Ramos (cell line): ENCODE data around the gene SAMD15.
"Not testable (repeated sequence)": the region's sequence is repeated elsewhere in the genome, so short reads cannot be mapped to it uniquely, and the experiment has no call there.

ENCODE experiments used
- in situ Hi-C: fragments of 300-500 bp; cut with MboI; formaldehyde crosslinking; loops from one replicate; pipeline ENCODE4 v1.14.3; 2022; ENCODE audit warnings: low sequenced_read_pairs; ENCODE audit not compliant: unreplicated experiment

The SAMD15 gene

DNA sequence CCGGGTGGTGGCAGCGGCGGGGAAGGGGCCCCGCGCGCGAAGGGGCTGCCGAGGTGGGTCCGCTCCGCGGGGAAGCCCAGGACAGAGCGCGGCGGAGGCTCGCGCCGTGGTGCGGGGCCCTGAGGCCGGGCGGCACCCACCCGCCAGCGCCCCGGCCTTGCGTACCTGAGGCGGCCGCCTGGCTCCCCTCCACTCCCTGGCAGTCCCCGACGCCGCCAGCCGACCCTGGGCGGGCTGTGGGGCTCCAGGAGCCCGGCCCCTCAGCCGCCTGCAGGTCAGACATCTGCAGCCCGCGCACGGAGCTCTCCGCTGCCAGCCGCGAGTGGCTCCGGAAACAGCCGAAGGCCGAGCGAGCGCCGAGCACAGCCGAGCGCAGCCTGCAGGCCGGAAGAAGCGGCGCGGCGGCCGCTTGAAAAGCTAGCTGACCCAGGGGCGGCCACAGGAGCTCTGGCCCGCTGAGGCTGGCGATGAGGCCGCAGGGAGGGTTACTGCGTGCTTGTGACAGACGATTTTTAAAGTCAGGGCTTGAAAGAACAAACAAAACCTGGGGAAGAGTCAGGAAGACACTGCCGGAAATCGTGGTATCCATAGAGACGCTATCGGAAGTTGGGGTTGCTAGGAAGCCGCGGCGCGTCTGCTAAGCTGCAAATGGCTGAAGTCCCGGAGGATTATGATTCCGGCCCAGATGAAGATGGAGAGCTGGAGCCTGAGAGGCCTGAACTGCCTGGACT lies at the start of gene SAMD15, which contains the start of gene TMED8:
SAMD15 (plus strand) TSS at position 609 of the 731 bp plus-strand sequence; CDS start at position 649, 40 bp downstream.
TMED8 (minus strand) TSS at position 324 of the 731 bp plus-strand sequence; CDS start at position 283, 41 bp downstream.
- in situ Hi-C loops, result no loop called here

DNA sequence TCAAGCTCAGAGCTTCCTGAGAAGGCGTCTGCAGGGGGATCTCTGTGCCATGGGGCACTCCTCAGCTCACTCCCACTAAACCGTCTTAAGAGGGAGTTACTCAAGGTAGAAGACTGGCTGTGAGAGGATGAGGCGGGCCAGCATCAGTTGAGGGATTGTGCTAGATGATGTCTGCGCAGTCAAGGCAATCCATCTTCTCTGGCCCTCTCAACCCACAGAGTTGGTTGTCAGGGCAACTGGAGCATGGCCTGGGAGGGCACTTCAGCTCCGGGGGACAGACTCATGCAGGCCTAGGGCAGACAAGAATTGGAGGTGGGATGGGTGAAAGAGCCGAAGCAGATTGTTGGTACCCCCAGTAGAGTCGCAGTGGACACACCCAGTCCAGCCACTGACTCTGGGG lies 47.3 kb upstream of the SAMD15 start:
- in situ Hi-C loops, result no loop called here

DNA sequence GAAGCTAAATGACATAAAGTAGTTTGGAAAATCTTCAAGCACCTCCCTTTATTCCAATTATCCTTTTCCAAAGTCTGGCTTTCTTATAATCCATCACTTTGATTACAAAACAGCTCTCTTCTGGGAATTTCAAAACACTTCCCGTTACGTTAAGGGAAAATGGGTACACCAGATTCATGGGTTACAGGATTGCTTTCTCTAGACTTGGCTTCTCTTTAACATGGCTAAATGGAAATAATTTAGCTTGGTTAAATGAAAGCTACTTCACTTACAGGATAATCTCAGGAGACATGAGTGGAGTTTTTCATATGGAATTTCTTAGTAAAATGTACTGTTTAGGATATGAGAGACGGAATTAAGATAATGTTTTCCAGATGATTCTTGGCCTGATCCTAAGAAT lies 41.6 kb upstream of the SAMD15 start:
- in situ Hi-C loops, result no loop called here

DNA sequence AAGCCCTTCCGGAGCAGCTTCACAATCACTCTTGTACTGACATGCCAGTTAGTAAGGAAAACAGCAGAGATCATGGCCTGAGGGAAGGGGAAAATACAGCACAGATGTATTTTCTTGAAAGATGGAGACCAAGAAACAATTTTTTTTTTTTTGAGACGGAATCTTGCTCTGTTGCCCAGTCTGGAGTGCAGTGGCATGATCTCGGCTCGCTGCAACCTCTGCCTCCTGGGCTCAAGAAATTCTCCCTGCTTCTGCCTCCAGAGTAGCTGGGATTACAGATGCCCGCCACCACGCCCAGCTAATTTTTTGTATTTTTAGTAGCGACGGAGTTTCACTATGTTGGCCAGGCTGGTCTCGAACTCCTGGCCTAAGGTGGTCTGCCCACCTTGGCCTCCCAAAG lies 39.9 kb upstream of the SAMD15 start:
- in situ Hi-C loops, result not testable (repeated sequence)

DNA sequence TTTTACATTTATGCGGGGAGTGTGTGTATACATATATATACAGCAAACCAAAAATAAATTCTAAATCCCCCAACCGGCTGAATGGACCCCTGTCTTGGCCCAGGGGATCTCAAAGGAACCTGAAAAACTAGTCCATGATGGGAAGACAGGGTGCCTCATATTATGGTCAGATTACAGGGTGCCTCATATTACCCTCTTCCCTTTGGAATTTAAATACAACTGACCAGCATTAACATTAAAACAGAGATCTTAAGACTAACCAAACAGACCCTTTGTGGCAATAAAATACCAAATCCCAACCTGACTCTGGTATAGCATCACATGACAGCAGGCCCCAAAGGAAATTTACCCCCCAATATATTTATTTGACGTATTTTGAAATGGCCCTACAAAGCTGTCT lies 39.3 kb upstream of the SAMD15 start:
- in situ Hi-C loops, result no loop called here

GRCh38 chr14:77338302-77338701 lies 38.9 kb upstream of the SAMD15 start:
- in situ Hi-C loops, result no loop called here

DNA sequence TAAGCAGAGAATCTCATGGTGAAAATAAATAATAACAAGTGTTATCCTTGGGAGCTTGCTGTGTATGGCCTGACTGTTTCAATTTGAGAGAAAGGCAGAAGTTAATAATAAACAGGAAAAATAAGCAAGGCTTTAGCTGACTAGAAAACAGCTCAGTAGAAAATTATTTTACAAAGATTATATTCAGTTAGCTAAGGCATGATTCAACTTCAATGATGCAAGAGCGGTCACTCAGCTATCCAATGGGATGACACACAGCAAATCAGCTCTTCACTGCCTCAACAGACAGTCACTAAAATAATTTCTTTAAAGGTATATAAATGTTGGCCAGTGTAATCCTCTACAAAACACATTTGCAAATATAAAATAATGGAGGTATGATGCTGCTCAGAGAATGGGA lies 37.8 kb upstream of the SAMD15 start:
- in situ Hi-C loops, result no loop called here

DNA sequence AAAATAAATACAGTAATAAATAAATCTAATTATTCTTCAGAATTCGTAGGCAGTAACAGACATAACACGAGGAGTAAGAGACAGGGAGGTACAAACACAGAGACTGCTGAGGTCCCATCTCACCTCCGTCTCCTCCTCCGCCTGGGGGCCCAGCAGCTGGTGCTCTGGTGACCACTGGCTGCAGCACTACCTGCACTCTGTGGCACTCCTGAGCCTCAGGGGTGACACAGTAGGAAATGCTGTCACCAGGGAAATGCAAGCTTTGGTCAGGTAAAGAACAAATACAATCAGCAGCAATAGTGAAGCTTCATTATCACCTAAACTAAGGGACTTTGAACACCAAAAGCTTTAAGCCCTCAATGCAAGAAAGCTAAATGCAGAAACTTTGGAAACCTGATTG lies 36.8 kb upstream of the SAMD15 start:
- in situ Hi-C loops, result no loop called here

DNA sequence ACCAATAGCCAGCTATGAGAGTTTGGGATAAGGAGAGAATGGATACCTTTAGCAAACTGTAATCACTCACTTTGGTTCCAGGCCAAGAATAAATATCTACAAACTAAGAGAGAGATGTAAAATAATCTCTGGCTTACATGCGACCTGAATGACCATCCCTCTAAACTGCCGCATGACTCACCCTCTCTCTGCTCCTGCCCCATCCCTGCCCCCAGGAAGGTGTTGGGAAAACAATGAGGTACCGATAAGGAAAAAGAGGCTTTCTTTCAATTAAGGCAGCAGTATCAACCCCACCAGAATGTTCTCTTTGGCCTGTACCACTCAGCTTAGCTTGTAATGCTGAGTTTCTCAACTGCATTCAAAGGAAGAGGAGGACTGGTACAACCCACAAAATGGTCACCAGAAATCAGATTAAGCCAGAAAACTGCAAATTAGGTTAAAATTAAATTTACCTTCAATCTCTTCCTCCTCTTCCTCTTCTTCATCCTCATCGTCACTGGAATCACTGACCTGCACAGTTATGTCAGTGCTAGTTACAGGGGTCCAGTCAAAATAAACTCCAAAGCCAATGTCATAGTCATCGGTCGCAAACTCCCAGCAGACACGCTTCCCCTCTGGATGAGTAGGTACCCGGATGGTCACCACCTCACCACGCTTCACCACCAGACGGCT lies 34.3 kb upstream of the SAMD15 start:
- in situ Hi-C loops, result no loop called here

- in situ Hi-C loops, result no loop called here
These were observed 33.5 kb upstream of the SAMD15 start for GRCh38 chr14:77343662-77344061.

DNA sequence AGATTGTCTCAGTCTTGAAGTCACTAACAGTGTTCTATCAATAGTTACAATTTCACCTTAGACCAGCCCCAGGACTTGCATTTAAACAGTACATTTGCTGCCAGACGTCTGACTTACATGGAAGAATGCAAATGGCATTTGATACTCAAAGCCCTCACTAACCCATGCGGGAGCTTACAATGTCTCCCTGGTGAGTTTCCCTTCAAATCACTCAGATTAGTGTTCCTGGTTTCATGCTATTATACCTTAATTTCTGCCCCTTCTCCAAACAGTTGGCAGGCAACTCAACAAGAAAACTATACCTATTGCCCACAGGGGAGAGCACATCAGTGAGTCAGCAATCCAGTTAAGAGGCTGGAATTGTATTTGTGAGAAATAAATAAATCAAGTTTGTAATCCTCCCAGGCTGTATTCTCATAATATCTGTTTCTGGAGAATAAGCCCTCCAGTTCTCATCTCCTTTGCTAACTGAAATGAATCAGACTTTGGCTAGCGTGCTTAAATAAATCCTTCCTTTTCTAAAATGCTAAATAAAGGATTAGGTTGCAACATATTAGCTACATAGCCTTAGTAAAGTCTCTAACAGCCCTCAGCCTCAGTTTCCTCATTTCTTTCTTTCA lies 32.7 kb upstream of the SAMD15 start:
- in situ Hi-C loops, result no loop called here

DNA sequence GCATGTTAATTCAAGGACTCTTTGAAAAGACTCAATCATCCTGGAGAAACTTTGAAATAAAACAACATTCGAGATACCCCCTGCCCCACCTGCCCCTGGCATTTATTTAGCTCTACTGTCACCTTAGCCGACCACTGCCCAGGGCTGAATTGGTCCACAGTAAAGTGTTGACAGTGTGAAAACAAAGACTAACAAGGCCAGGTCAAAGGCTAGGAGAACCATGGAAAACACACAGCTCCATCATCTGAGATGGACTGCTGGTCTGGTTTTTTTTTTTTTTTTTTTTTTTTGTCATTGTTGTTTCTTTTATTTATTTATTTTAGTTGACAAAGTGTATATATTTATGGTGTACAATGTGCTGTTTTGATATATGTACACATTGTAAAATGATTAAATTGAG lies 30.7 kb upstream of the SAMD15 start:
- in situ Hi-C loops, result no loop called here

- in situ Hi-C loops, result no loop called here
These were observed 29.4 kb upstream of the SAMD15 start for GRCh38 chr14:77347751-77348150.

DNA sequence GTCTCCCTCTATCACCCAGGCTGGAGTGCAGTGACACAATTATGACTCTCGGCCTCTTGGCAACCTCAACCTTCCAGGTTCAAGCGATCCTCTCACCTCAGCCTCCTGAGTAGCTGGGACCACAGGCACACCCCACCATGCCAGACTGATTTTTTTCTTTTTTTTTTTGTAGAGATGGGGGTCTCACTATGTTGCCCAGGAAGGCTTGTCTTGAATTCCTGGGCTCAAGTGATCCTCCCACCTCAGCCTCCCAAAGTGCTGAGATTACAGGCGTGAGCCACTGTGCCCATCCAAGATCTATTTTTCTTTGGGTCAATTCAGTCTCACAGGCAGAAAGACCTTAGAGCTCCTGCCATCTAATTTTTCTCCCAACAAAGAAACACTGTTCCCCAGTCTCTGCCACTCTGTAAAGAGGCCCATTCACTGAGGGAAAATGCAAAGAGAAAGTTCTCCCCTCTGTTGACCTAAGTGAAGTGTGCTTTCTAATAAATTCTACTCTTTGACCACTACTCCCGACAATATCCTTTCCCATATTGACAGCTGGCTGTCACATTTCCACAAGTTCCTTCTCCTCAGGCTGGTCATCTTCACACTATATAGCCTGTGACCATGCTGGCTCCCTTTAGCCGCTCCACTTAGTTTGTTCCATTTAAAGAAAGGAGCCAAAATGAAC lies 23.6 kb upstream of the SAMD15 start:
- in situ Hi-C loops, result no loop called here

GRCh38 chr14:77355811-77356210 lies 21.4 kb upstream of the SAMD15 start:
- in situ Hi-C loops, result no loop called here

DNA sequence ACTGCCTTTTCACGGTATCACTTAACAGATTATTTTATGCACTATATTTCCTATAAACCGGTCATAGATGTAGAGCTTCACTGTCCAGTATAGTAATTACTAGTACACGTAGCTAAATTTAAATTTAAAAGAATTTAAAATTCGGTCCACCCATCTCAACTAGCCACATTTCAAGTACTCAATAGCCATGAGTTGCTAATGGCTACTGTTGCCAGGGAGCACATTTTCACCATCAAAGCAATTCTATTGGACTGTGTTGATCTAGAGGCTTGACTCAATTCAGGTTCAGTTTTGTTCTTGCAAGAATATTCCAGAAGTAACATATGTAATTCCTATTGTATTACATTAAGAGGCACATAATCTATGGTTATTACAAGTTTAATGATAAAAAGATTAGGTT lies 20.3 kb upstream of the SAMD15 start:
- in situ Hi-C loops, result no loop called here

DNA sequence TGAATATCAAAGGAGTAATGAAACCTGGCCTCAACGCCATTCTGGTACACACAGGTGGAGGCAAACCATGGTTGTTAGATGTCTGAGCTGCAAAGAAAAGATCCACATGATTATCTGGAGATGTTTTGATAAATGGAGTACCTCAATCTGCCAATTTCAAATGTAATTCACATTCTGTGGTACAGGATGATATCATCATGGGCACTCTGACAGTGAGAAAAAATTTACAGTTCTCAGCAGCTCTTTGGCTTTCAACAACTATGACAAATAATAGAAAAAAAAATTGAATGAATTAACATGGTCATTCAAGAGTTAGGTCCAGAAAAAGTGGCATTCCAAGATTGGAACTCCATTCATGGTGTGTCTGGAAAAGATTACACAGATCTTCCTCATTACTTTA lies 17.6 kb upstream of the SAMD15 start:
- in situ Hi-C loops, result no loop called here

DNA sequence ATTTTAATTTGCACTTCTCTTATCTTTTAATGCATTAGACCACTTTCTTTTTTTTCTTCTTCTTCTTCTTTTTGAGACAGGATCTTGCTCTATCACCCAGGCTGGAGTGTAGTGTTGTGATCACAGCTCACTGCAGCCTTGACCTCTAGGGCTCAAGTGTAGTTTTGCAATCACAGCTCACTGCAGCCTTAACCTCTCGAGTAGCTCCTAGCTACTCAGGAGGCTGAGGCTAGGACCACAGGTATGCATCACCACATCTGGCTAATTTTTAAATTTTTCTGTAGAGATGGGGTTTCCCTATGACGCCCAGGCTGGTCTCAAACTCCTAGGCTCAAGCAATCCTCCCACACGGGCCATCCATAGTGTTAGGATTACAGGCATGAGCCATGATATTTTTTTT lies 13.0 kb upstream of the SAMD15 start:
- in situ Hi-C loops, result no loop called here

DNA sequence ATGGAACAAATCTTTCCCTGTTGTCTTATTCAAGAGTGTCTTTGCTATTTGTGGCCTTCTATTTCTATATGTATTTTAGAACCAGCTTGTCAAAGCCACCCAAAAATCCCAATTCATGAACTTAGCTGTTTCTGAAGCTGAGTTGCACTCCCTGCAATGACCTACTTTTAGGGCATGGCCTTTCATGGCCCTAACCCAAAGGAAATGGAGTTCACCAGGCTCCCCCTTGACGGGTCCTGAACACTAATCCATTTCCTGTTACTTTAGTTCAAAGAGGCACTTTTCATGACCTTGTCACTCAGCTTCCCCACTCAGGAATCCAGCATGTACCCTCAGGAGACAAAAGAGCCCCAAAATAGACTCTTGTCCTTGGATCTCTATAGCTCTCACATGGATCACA lies 7.9 kb upstream of the SAMD15 start:
- in situ Hi-C loops, result no loop called here

DNA sequence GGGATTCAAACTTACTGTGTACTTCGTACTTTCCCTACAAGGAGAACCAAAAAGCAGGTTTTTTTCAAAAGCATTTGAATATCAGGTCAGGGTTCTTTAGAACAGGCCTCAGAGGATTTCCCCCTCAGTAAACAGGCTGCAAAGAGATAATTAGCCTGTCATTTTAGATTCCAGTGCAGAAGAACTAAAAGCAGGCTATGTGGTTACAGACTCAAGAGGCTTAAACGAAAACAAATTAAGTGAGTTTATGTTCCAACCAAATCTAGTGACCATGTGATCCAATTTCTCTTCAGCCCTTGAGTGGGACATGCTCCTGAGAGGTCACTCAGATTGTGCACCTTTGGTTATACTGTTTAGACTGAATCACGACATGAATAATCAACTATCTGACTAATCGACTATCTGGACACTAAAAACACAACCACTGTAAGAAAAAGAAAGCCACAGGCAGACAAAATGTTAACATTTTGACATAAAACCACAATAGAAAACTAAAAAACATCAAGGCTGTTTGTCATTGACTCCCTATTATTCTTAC lies 4.8 kb upstream of the SAMD15 start:
- in situ Hi-C loops, result no loop called here
